ENCODE data around the gene C6.

Gene C6

DNA sequence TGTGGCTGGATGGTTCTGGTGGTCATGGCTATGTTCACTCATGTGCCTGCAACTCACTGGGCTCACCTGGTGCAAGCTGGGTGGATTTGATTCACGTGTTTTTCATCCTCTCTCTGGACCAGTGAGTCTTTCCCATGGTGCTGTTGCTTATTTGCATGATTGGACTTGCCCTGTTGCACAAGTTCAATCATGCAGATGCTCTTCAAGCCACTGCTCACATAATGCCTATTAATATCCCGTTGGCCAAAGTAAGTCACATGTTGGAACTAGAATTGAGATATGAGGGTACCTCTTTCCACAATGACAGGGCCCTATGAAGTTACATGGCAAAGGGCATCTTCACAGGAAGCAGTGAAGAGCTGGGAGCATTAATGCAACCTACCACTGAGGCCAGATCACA is 115.7 kb downstream of the C6 start:
- in situ Hi-C loops (cut with MboI; ENCODE audit: low pct_unique_long_range_greater_than_20kb, low sequenced_read_pairs, unreplicated experiment), result no loop called here
- DNase-seq (ENCODE audit: low spot score), result no peak
- TF ChIP-seq, protein P1, sequence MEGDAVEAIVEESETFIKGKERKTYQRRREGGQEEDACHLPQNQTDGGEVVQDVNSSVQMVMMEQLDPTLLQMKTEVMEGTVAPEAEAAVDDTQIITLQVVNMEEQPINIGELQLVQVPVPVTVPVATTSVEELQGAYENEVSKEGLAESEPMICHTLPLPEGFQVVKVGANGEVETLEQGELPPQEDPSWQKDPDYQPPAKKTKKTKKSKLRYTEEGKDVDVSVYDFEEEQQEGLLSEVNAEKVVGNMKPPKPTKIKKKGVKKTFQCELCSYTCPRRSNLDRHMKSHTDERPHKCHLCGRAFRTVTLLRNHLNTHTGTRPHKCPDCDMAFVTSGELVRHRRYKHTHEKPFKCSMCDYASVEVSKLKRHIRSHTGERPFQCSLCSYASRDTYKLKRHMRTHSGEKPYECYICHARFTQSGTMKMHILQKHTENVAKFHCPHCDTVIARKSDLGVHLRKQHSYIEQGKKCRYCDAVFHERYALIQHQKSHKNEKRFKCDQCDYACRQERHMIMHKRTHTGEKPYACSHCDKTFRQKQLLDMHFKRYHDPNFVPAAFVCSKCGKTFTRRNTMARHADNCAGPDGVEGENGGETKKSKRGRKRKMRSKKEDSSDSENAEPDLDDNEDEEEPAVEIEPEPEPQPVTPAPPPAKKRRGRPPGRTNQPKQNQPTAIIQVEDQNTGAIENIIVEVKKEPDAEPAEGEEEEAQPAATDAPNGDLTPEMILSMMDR (IDR thresholded peaks at IDR 0.05; ENCODE audit: extremely low read depth, insufficient read depth, missing control alignments), result no peak

DNA sequence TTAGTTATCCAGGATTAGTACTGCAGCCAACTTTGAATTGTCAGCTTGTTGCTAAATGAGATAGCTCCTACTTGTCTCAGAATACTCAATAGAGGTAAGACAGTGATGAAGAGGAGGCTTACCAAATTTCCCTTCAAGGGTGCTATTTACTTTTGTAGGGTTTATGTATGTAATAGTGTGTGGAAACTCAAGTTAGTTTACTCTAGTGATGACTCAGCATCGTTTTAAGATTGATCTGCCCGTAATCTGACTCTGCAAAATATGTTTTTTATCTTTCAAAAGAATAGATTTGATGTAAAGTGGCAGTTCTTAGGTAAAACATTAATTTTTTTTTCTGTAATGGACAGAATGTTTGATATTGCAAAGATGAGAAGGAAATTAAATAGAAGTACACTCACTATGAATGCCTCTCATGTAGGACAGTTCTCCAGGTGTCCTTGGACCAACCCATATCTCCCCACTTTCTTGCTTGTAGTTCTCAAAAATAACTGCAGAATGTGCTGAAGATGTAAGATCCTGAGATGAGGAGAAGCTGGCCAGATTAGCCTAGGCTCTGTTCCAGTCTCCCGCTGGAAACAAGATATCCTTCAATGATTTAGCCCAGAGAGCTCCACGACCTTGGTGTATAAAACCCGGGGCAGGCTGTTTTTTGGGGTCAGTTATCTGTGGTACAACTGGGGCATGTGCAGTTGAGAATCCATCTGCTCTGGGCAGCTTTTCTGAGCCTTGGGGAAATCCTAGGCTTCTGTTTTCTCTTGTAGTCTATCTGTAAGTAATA is 117.8 kb downstream of the C6 start:
- no peak for DNase-seq (ENCODE audit: low spot score)
- in situ Hi-C loops (cut with MboI; ENCODE audit: low pct_unique_long_range_greater_than_20kb, low sequenced_read_pairs, unreplicated experiment), result no loop called here
- TF ChIP-seq, protein P1 (IDR thresholded peaks at IDR 0.05; ENCODE audit: extremely low read depth, insufficient read depth, missing control alignments), result no peak

DNA sequence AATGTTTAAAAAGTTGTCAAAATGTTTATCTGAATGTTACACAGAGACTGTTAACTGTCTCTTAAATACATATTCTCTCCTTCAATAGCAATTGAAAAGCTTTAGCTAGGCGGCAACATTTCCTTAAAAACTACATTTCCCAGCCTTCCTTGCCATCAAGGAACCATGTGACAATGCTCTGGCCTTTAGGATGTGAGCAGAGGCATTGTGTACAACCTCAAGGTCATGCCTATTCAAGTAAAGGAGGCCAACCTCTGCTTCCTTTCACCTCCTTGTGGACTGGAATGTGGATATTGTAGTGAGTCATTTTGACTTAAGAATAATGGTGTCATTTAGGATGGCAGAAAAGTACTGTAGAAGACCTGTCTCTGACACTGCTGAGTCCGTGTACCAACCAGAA is 118.5 kb downstream of the C6 start:
- no peak for DNase-seq (ENCODE audit: low spot score)
- in situ Hi-C loops (cut with MboI; ENCODE audit: low pct_unique_long_range_greater_than_20kb, low sequenced_read_pairs, unreplicated experiment), result no loop called here
- TF ChIP-seq, protein P1 (IDR thresholded peaks at IDR 0.05; ENCODE audit: extremely low read depth, insufficient read depth, missing control alignments), result no peak

DNA sequence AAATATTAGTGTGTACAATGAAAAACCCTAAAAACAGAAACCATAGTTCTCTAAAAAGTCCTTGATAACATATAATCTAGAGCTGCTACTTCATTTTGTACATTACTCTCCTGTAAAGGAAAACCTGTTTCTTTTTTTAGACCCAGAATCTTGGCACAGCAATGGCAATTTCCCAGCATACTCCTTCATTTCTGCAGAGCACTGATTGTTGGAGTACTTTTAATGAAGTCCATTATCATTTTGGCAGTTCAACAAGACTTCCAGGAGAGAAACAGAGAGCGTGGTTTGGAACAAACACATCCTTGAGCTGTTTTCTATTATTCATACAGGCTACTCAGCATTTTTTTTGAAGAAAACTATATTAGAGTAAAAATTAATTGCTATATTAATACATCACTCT is 119.5 kb downstream of the C6 start:
- TF ChIP-seq, protein P1 (IDR thresholded peaks at IDR 0.05; ENCODE audit: extremely low read depth, insufficient read depth, missing control alignments), result no peak
- no peak for DNase-seq (ENCODE audit: low spot score)
- in situ Hi-C loops (cut with MboI; ENCODE audit: low pct_unique_long_range_greater_than_20kb, low sequenced_read_pairs, unreplicated experiment), result no loop called here
